RWPE1 (cell line): ENCODE measurements around the gene KLHL36.

Experiments
- CTCF ChIA-PET: fragments of 350-600 bp; sonication (Branson Sonifier 250); formaldehyde crosslinking; extraction: SDS; loops from one replicate; lab custom pipeline; 2021; lab: Yijun Ruan, JAX
- POLR2A ChIA-PET: fragments of 400-600 bp; formaldehyde crosslinking; extraction: SDS; loops from one replicate; lab custom pipeline; 2020; ENCODE audit warnings: antibody characterized with exemption; ENCODE audit not compliant: low non-redundant PET; lab: Yijun Ruan, JAX
- DNase-seq: peaks from one replicate; pipeline ENCODE4 v3.0.0; 2012; ENCODE audit warnings: low spot score
- H3K27ac ChIP-seq: fragments of 450-650 bp; 2 replicates; pipeline ENCODE4 v1.5.1; 2017
- CTCF ChIP-seq: fragments of 450-650 bp; conservative IDR thresholded peaks from 2 replicates; pipeline ENCODE4 v1.5.1; 2017; ENCODE audit warnings: low read depth, mild to moderate bottlenecking

Gene KLHL36

GRCh38 chr16:84614623-84614967 lies 33.7 kb upstream of the KLHL36 start:
- TF ChIP-seq CTCF, result no peak
- DNase-seq, result no peak
- H3K27ac ChIP-seq, result peak overlapping the region; percentile 96
- POLR2A ChIA-PET, result interaction anchor here (0.6 kb wide), 1 partner anchor 248 kb away, joined by 4 read pairs; no protein-coding TSS in a partner anchor
- CTCF ChIA-PET, result interaction anchor here (0.6 to 0.7 kb wide), 2 partner anchors 304 to 688 kb away, joined by 3 read pairs; no protein-coding TSS in a partner anchor

- DNase-seq, result no peak
- peak overlapping the region; percentile 96 for H3K27ac ChIP-seq
- no peak for TF ChIP-seq CTCF
- CTCF ChIA-PET, result interaction anchor here (0.5 to 0.7 kb wide), 2 partner anchors 304 to 661 kb away, joined by 3 read pairs; no protein-coding TSS in a partner anchor
- POLR2A ChIA-PET, result interaction anchor here (0.6 kb wide), 2 partner anchors 30 to 249 kb away, joined by 3 to 4 read pairs; no protein-coding TSS in a partner anchor
These were observed 33.1 kb upstream of the KLHL36 start for GRCh38 chr16:84614968-84615813.

- POLR2A ChIA-PET, result interaction anchor here (0.5 kb wide), 1 partner anchor 355 kb away, joined by 8 read pairs; no protein-coding TSS in a partner anchor
- DNase-seq, result peak; percentile 23
- CTCF ChIA-PET, result interaction anchor here (0.8 to 1.1 kb wide), 2 partner anchors 334 to 432 kb away, joined by 4 to 6 read pairs; no protein-coding TSS in a partner anchor
- peak overlapping the region; percentile 96 for H3K27ac ChIP-seq
- no peak for TF ChIP-seq CTCF
These were observed 31.8 kb upstream of the KLHL36 start for GRCh38 chr16:84616515-84616914.

- POLR2A ChIA-PET, result no interaction called here
- CTCF ChIA-PET, result interaction anchor here (0.8 to 1.1 kb wide), 2 partner anchors 333 to 433 kb away, joined by 4 to 6 read pairs; no protein-coding TSS in a partner anchor
- peak; percentile 45 for DNase-seq
- TF ChIP-seq CTCF, result no peak
- peak overlapping the region; percentile 96 for H3K27ac ChIP-seq
These were observed 31.1 kb upstream of the KLHL36 start for GRCh38 chr16:84617041-84617790.

GRCh38 chr16:84617791-84618580 lies 30.3 kb upstream of the KLHL36 start, which contains the start of gene COTL1:
Gene COTL1, minus strand, starts transcription at chr16:84618078. Its CDS starts 164 bp downstream, at chr16:84617914.
- DNase-seq, result peak; percentile 95
- H3K27ac ChIP-seq, result peak within 1 kb of the TSS; percentile 96
- POLR2A ChIA-PET, result no interaction called here
- CTCF ChIA-PET, result interaction anchor here (1.4 to 1.9 kb wide), 2 partner anchors 108 to 112 kb away, joined by 5 to 7 read pairs; no protein-coding TSS in a partner anchor
- no peak for TF ChIP-seq CTCF
